T-cell (primary cell): ENCODE data around the gene PIK3R5. TPM values are rescaled to one million over a fixed set of nuclear protein-coding genes. Genes with fewer than 3 reads are reported as not detected.

Experiments used
- ATAC-seq, 4 experiments: fragments of 200-7000 bp in 3 of 4; fragments of 150-1000 bp in 1 of 4; cut with Tn5 transposase; replicated peaks in 1 of 4; 1 replicate in 3 of 4; 2 replicates in 1 of 4; pipeline ENCODE4 v1.10.0; 2021; ENCODE audit warnings: moderate library complexity in 3 of 4, mild to moderate bottlenecking in 2 of 4, moderate number of reproducible peaks in 1 of 4
- CTCF ChIA-PET, 2 donors: fragments of 300-600 bp; sonication (Branson Sonifier 250); formaldehyde crosslinking; loops; one replicate each; lab custom pipeline; 2022; ENCODE audit warnings: antibody characterized with exemption in 2 of 2; lab: Charles Lee
- POLR2A ChIA-PET, 2 donors: fragments of 300-600 bp; sonication (Branson Sonifier 250); formaldehyde crosslinking; loops; one replicate each; lab custom pipeline; 2022; ENCODE audit warnings: antibody characterized with exemption in 2 of 2; lab: Charles Lee
- DNase-seq, 35 experiments: peaks; one replicate each; pipeline versions ENCODE4 v3.0.0 to v3.0.0-alpha.2; 2013 to 2023
- H3K27ac ChIP-seq: one replicate; pipeline ENCODE4 v1.5.1; 2013; ENCODE audit warnings: low read length
- H3K27me3 ChIP-seq, 2 experiments: replicated peaks in 1 of 2; 1 replicate in 1 of 2; 2 replicates in 1 of 2; pipeline versions ENCODE4 v1.6.1 to v1.7.0; 2013; ENCODE audit warnings: low read length in 1 of 2, mixed read lengths in 1 of 2; ENCODE audit not compliant: control insufficient read depth in 2 of 2, insufficient read depth in 2 of 2; ENCODE audit errors: extremely low read depth in 1 of 2
- H3K36me3 ChIP-seq, 2 donors: 1 replicate in 1 of 2; 2 replicates in 1 of 2; pipeline versions ENCODE4 v1.6.1 to v1.7.0; 2013; ENCODE audit warnings: low read length in 1 of 2; ENCODE audit not compliant: control insufficient read depth in 2 of 2, insufficient read depth in 1 of 2; ENCODE audit errors: extremely low read depth in 1 of 2
- H3K4me1 ChIP-seq, 2 experiments: 1 replicate in 1 of 2; 2 replicates in 1 of 2; pipeline versions ENCODE4 v1.6.1 to v1.7.0; 2013; ENCODE audit warnings: low read length in 2 of 2, mixed read lengths in 1 of 2; ENCODE audit not compliant: insufficient read depth in 2 of 2, control insufficient read depth in 1 of 2; ENCODE audit errors: extremely low read depth in 1 of 2
- H3K4me3 ChIP-seq, 2 donors: 1 replicate in 1 of 2; 2 replicates in 1 of 2; pipeline versions ENCODE4 v1.5.1 to v1.7.0; 2013; ENCODE audit warnings: mild to moderate bottlenecking in 2 of 2, low read length in 1 of 2, moderate library complexity in 1 of 2; ENCODE audit not compliant: control insufficient read depth in 1 of 2; ENCODE audit errors: extremely low read depth in 1 of 2
- H3K9me3 ChIP-seq: 2 replicates; pipeline ENCODE4 v1.7.0; 2013
- H3K27ac Mint-ChIP-seq, 2 donors: one replicate each; pipeline ENCODE4 v1.8.0; 2020 to 2021; ENCODE audit warnings: mild to moderate bottlenecking in 2 of 2, mixed read lengths in 2 of 2
- H3K27me3 Mint-ChIP-seq, 2 donors: one replicate each; pipeline ENCODE4 v1.8.0; 2021 to 2022; ENCODE audit warnings: mixed read lengths in 2 of 2
- H3K36me3 Mint-ChIP-seq: one replicate; pipeline ENCODE4 v1.8.0; 2021; ENCODE audit warnings: mixed read lengths
- H3K4me1 Mint-ChIP-seq, 3 donors: one replicate each; pipeline ENCODE4 v1.8.0; 2020 to 2022; ENCODE audit warnings: mixed read lengths in 3 of 3, mild to moderate bottlenecking in 1 of 3
- H3K4me3 Mint-ChIP-seq, 3 donors: one replicate each; pipeline ENCODE4 v1.8.0; 2020 to 2022; ENCODE audit warnings: mild to moderate bottlenecking in 3 of 3, mixed read lengths in 3 of 3, moderate library complexity in 3 of 3
- H3K9me3 Mint-ChIP-seq, 3 donors: one replicate each; pipeline ENCODE4 v1.8.0; 2020 to 2022; ENCODE audit warnings: mixed read lengths in 3 of 3
- WGBS: methylation state at CpG from one replicate; pipeline ENCODE4 v1.1.5; 2013; ENCODE audit warnings: missing lambda C conversion rate; ENCODE audit not compliant: insufficient coverage; 5-methylcytosine and 5-hydroxymethylcytosine counted together
- total RNA-seq, 35 experiments: library from RNA in 6 of 35; stranded (reverse) in 6 of 35; fragments of 120-200 nt in 1 of 35; gene quantifications; one replicate each; pipeline versions ENCODE4 v1.2.1 to v1.2.4 and lab custom pipeline; 2013 to 2026

PIK3R5 gene
- total RNA-seq, 5 donors from 2014 or later (not counting 1 experiment from before 2014, with no cell fraction given) = 118 to 210 (median 151) TPM

DNA sequence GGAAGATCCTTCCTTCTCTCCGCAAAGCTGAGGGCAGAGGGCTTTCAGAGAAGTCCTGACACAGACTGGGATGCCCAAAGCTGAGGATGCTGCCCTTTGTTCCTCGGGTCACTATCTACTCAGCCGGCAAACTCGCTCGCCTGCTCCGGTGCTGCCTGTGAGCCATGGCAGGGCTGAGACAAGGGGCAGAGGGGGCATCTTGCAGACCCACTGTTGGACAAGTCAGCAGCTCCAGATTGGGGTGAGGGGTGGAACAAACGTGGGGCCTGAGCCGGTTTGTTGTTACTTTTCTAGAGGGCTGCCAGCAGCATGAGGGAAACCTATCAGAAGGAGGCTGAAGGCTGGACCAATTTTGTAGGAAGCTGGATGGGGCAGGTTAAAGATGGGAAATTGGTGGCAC lies 51.0 kb downstream of the PIK3R5 start:
- 94% methylated on average over 8 of the region's 8 CpGs for WGBS
- H3K9me3 Mint-ChIP-seq = peaks cover 0 to 8% (median 2%) of the 10 kb centered on the region in 3 donors
- peaks cover 49 to 56% (median 50%) of the 10 kb centered on the region in 3 donors for H3K4me1 Mint-ChIP-seq
- no peak overlapping the region for H3K4me3 Mint-ChIP-seq
- Histone ChIP-seq H3K9me3 (peaks cover 2% of the 10 kb centered on the region), H3K4me1 (peaks cover 0 to 30% of the 10 kb centered on the region in 2 experiments), H3K4me3 (no peak overlapping the region), H3K27me3 (no peaks in the 10 kb centered on the region), H3K27ac (no peak overlapping the region), H3K36me3 (peaks cover 26 to 63% of the 10 kb centered on the region in 2 donors)
- ChIA-PET CTCF (interaction anchor here in 1 of 2 donors (0.7 kb wide), 1 partner anchor 39 kb away, joined by 3 read pairs; no protein-coding TSS in a partner anchor), POLR2A (no interaction called here)
- no peak for ATAC-seq
- no peak overlapping the region for H3K27ac Mint-ChIP-seq
- H3K36me3 Mint-ChIP-seq = peaks cover 61% of the 10 kb centered on the region
- no peak for DNase-seq
- no peaks in the 10 kb centered on the region for H3K27me3 Mint-ChIP-seq

DNA sequence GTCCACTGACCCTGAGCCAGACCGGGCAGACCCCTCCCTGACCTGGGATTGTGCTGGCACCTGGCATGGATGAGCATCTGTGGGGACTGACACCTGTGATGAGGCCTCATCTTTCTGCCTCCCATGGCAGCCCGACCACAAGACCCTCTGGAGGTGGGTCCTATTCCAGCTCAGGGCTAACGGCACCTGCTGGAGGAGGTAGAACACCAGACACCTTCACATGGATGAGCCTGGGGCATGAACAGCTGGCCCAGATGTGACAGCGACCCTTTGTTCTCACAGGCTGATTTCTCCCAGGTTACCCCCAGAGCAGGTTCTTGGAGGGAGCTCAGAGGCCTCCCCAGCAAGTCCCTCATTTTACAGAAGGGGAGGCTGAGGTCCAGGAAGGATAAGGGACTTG lies 51.6 kb downstream of the PIK3R5 start:
- H3K27ac Mint-ChIP-seq = no peak overlapping the region
- ATAC-seq = no peak
- H3K27ac ChIP-seq = no peak overlapping the region
- no peak overlapping the region for H3K4me3 Mint-ChIP-seq
- H3K4me3 ChIP-seq = no peak overlapping the region
- H3K9me3 Mint-ChIP-seq = peaks cover 0 to 3% (median 2%) of the 10 kb centered on the region in 3 donors
- no peak for DNase-seq
- peaks cover 42 to 50% (median 43%) of the 10 kb centered on the region in 3 donors for H3K4me1 Mint-ChIP-seq
- ChIA-PET CTCF (no interaction called here), POLR2A (no interaction called here)
- 100% methylated on average over 3 of the region's 4 CpGs for WGBS
- no peaks in the 10 kb centered on the region for H3K27me3 ChIP-seq
- no peaks in the 10 kb centered on the region for H3K27me3 Mint-ChIP-seq
- peaks cover 29 to 67% of the 10 kb centered on the region in 2 donors for H3K36me3 ChIP-seq
- H3K4me1 ChIP-seq = peaks cover 0 to 30% of the 10 kb centered on the region in 2 experiments
- peaks cover 57% of the 10 kb centered on the region for H3K36me3 Mint-ChIP-seq
- H3K9me3 ChIP-seq = no peaks in the 10 kb centered on the region

DNA sequence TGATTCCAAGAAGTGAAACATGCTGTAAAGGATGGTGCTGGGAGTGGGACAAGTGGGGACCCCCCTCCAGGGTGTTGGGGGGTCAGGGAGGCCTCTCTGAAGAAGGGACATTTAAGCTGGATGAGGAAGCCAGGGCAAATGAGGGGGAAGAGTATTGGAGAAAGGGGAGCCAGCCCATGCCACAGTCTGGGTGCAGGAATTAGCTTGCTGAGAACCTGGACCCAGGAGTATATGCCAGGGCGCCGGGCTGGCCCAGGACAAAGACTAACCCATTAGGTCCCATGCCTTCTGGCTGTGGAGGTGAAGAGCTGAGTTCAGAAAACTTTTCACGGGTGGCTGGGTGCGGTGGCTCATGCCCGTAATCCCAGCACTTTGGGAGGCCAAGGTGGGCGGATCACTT lies 52.4 kb downstream of the PIK3R5 start:
- DNase-seq (no peak), ATAC-seq (no peak)
- Histone ChIP-seq H3K27me3 (no peaks in the 10 kb centered on the region), H3K27ac (no peak overlapping the region), H3K4me1 (peaks cover 0 to 30% of the 10 kb centered on the region in 2 experiments), H3K4me3 (no peak overlapping the region), H3K9me3 (no peaks in the 10 kb centered on the region), H3K36me3 (peaks cover 33 to 70% of the 10 kb centered on the region in 2 donors)
- Mint-ChIP-seq H3K36me3 (peaks cover 57% of the 10 kb centered on the region), H3K9me3 (peaks cover 0 to 1% (median 0%) of the 10 kb centered on the region in 3 donors), H3K4me3 (no peak overlapping the region), H3K4me1 (peaks cover 39 to 47% (median 39%) of the 10 kb centered on the region in 3 donors), H3K27me3 (no peaks in the 10 kb centered on the region), H3K27ac (peak overlapping the region; percentile 11 to 75)
- ChIA-PET POLR2A (interaction anchor here in 1 of 2 donors (0.6 kb wide), 1 partner anchor 1647 kb away, joined by 4 read pairs; no protein-coding TSS in a partner anchor), CTCF (no interaction called here)
- WGBS = 100% methylated on average over 3 of the region's 6 CpGs

DNA sequence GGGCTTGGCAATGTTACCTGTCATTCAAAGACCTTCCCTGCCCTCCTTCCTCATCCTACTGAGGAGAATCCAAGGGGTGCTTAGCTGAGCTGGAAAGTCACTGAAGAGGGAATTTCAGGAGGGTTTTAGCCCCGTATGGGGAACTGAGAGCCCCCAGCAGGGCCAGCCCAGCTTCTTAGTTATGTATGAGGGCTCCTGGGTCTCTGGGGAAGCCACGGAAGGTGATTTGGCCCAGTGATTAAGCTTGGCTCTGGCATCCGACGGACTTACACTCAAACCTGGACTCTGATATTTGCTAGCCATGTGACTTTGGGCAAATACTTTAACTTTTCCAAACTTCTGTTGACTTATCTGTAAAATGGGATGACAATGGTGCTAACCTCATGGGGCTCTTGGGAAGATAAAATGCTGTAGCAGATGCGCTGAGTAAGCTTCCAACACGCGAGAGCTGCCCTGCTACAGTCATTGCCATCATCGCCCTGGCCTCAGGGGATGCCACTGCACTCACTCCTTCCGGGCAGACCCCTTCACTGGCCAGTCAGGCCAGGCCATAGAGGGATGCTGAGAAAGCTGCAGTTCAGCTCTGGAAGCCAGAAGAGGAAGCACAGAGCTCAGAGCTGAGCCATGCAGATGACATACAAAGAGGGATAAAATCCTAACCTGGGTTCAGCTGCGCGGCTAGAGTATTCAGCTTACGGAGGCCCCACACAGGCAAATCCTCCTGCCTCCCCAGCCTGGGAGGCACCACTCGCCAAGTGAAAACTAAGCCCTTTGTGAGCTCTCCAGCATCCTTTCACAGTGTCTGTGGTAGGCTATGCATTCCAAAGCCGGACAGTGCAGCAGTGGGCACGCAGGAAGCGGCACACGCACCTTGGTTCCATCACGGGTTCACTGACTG lies 53.2 kb downstream of the PIK3R5 start:
- peaks cover 38 to 47% (median 39%) of the 10 kb centered on the region in 3 donors for H3K4me1 Mint-ChIP-seq

DNA sequence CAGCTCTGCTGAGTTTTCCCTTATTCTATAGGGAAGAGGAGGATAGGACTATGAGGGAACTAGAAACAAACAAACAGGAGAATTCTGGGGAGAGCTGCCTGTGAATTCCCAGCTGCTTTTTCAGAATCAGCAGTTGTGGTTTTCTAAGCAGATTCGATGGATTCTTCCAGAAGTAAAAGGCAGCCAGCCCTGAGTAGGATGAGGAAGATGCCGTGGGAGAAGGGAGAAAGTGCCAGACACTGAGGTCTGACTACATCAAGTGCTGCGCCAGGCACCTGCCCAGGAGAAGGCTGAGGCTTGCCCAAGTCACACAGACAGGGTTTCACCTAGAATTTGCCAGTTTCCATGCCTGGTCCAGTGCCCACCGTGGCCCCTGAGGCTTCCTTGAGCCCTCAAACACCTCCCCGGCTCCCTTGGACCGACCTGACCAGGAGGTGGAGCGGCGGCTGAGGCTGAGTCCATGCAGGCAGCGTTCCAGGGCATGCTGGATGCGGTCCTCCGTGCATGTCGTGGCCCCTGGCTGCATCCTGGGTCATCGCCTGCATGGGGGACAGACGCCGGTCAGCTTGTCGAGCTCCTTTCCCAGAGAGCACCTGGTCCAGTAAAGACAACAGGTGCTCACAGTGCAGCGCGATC lies 54.4 kb downstream of the PIK3R5 start:
- DNase-seq = no peak
- no peaks in the 10 kb centered on the region for H3K9me3 ChIP-seq
- ChIA-PET POLR2A (no interaction called here), CTCF (interaction anchor here (0.5 to 2.1 kb wide), 2 partner anchors 16 to 54 kb away, joined by 4 to 5 read pairs; partner anchors contain the start of gene PIK3R5 (in 1 of the 2))
- peaks cover 0 to 22% of the 10 kb centered on the region in 2 experiments for H3K4me1 ChIP-seq
- H3K36me3 ChIP-seq = peaks cover 37 to 76% of the 10 kb centered on the region in 2 donors
- Mint-ChIP-seq H3K4me3 (no peak overlapping the region), H3K36me3 (peaks cover 47% of the 10 kb centered on the region), H3K4me1 (peaks cover 29 to 37% (median 33%) of the 10 kb centered on the region in 3 donors), H3K9me3 (no peaks in the 10 kb centered on the region), H3K27me3 (no peaks in the 10 kb centered on the region), H3K27ac (peak overlapping the region in 1 of 2 donors; percentile 80)
- no peak overlapping the region for H3K27ac ChIP-seq
- no peak overlapping the region for H3K4me3 ChIP-seq
- 95% methylated on average over 18 of the region's 18 CpGs for WGBS
- ATAC-seq = no peak
- no peaks in the 10 kb centered on the region for H3K27me3 ChIP-seq

More for the DNA sequence above, 53.2 kb downstream of the PIK3R5 start:
- ChIA-PET POLR2A (interaction anchor here (0.6 to 1.0 kb wide), 2 partner anchors 13 to 1646 kb away, joined by 3 to 4 read pairs; no protein-coding TSS in a partner anchor), CTCF (interaction anchor here in 1 of 2 donors (0.8 kb wide), 1 partner anchor 9 kb away, joined by 3 read pairs; no protein-coding TSS in a partner anchor)
- Histone ChIP-seq H3K4me3 (no peak overlapping the region), H3K36me3 (peaks cover 37 to 74% of the 10 kb centered on the region in 2 donors), H3K9me3 (no peaks in the 10 kb centered on the region), H3K27ac (no peak overlapping the region), H3K4me1 (peaks cover 0 to 30% of the 10 kb centered on the region in 2 experiments), H3K27me3 (no peaks in the 10 kb centered on the region)
- Mint-ChIP-seq H3K27me3 (no peaks in the 10 kb centered on the region), H3K4me3 (no peak overlapping the region), H3K36me3 (peaks cover 56% of the 10 kb centered on the region), H3K9me3 (no peaks in the 10 kb centered on the region), H3K27ac (peak overlapping the region; percentile 40 to 75)
- ATAC-seq (no peak), DNase-seq (no peak)
- WGBS = 95% methylated on average over 18 of the region's 18 CpGs
